Measurements from ENCODE around the gene IMP4. TPM values are rescaled to one million over a fixed set of nuclear protein-coding genes. Genes with fewer than 3 reads are reported as not detected.

Gene IMP4
- total RNA-seq, 4 donors from 2014 or later: 72.6 to 207 (median 93.3) TPM

DNA sequence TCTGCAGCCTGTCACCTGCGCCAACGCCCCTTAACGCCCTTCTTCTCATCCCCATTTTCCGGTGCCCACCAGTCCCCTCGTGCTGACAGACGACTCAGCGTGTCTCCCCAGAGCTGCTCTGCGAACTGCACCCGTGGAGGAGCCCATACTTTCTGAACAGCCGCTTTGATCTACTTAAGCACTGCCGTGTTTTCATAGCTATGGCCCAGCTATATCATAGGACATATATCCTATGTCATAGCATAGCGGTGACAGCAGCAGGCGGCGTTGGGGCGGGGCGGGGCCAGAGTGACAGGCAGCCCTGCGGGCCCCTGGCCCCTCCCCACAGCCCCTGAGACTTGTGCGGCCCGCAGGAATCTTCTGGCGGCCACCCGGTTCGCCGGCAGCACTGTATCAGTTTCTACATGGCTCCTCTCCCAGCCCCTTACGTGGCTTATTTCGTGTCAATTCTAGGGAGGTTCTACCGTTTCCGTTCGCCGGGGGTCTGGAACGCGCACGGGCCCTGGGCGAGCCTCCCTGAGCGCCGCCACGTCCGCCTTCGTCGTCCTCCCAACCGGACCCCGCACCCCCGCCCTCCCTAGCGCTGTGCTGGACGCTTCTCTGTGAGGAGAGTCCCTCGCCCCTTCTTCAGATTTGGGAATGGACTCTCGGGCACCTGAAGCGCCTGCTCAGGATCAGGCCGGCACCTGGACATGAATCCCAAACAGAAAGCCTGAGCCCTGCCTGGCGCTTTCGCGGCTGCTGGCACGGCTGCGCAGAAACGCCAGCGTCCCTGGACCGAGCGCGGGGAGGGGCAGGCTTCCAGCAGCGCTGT is 48.6 kb downstream of the IMP4 start:
- H3K4me1 ChIP-seq: peaks cover 0 to 43% (median 30%) of the 10 kb centered on the region in 4 donors
- no peaks in the 10 kb centered on the region for H3K9me3 ChIP-seq
- no peaks in the 10 kb centered on the region for H3K36me3 ChIP-seq
- TF ChIP-seq POLR2A (IDR thresholded peaks at IDR 0.05) (no peak), EP300 (IDR thresholded peaks at IDR 0.05) (peak in 1 of 2 donors; percentile 36)
- TF ChIP-seq, protein P1, sequence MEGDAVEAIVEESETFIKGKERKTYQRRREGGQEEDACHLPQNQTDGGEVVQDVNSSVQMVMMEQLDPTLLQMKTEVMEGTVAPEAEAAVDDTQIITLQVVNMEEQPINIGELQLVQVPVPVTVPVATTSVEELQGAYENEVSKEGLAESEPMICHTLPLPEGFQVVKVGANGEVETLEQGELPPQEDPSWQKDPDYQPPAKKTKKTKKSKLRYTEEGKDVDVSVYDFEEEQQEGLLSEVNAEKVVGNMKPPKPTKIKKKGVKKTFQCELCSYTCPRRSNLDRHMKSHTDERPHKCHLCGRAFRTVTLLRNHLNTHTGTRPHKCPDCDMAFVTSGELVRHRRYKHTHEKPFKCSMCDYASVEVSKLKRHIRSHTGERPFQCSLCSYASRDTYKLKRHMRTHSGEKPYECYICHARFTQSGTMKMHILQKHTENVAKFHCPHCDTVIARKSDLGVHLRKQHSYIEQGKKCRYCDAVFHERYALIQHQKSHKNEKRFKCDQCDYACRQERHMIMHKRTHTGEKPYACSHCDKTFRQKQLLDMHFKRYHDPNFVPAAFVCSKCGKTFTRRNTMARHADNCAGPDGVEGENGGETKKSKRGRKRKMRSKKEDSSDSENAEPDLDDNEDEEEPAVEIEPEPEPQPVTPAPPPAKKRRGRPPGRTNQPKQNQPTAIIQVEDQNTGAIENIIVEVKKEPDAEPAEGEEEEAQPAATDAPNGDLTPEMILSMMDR (IDR thresholded peaks at IDR 0.05): no peak
- H3K27ac ChIP-seq: peak overlapping the region; percentile 24 to 88 (median 79)
- H3K4me3 ChIP-seq: peak overlapping the region; percentile 58 to 78 (median 68)
- DNase-seq (ENCODE audit: low spot score in 2 of 2): peak; percentile 56 to 62
- 3% methylated on average over 34 to 55 of the region's 59 CpGs for WGBS, 2 donors
- no peaks in the 10 kb centered on the region for H3K27me3 ChIP-seq

DNA sequence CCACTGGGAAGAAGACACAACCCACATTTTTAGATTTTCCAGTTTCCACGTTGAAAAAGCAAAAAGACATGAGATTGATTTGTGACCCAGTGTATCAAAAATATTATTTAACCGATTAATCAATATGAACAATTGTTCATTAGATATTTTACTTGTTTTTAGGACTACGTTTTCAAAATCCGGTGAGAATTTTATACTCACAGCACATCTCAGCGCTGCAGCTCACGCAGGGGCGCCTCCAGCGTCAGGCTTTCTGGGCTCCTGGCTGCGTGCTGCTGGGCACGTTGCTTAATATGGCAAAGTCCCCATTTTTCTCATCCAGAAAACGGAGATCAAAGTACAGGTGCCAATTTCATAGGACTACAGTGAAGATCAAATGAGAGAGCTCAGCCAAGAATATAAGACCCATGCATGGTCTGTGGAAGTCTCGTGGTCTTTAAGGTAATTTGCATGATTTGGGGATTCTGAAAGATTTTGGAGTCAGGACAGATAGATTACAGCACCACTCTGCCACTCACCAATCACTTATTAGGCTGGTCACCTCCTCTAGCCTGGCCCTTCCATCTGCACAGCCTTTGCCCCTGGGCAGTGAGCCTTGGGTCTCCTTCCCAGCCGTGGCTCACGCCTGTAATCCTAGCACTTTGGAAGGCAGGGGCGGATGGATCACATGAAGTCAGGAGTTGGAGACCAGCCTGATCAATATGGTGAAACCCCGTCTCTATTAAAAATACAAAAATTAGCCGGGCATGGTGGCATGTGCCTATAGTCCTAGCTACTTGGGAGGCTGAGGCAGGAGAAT is 49.4 kb downstream of the IMP4 start:
- TF ChIP-seq, protein P1 (IDR thresholded peaks at IDR 0.05): no peak
- TF ChIP-seq POLR2A (IDR thresholded peaks at IDR 0.05): no peak
- no peak for TF ChIP-seq EP300 (IDR thresholded peaks at IDR 0.05)

DNA sequence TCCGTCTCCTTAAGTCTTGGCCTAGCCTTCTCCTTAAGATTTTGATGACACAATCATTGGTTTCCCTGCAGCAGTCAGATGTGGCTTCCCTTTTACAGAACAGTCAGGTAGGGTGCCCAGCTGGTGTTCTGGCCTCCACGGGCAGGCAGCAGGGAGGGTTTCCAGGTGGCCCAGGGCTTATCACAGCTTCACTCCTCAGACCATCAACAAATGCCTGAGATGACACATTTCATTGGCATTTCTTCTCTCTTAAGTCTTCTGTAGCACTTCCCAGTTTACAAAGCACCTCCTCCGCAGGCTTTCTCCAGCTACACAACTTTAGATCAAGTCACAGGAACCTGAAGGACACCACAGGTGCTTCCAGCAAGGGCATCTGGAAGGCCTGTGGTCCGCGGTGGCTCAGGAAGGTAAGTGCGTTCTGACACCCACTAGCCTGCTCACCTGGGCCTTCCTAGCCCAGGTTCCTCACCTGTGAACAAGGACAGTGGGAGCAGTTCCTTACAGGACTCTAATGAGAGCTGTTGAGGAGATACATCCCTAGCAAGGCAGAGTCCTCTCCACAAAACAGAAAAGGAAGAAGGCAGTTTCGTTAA is 50.7 kb downstream of the IMP4 start:
- 90 to 92% methylated on average over 6 to 7 of the region's 7 CpGs for WGBS, 2 donors
- TF ChIP-seq, protein P1 (IDR thresholded peaks at IDR 0.05): no peak
- TF ChIP-seq EP300 (IDR thresholded peaks at IDR 0.05) (no peak), POLR2A (IDR thresholded peaks at IDR 0.05) (no peak)
- DNase-seq (ENCODE audit: low spot score in 2 of 2): no peak

More for the DNA sequence above, 49.4 kb downstream of the IMP4 start:
- no peak for DNase-seq (ENCODE audit: low spot score in 2 of 2)
- Histone ChIP-seq H3K27ac (peak overlapping the region; percentile 24 to 88 (median 79)), H3K36me3 (no peaks in the 10 kb centered on the region), H3K4me1 (peaks cover 0 to 35% (median 22%) of the 10 kb centered on the region in 4 donors), H3K9me3 (no peaks in the 10 kb centered on the region), H3K27me3 (no peaks in the 10 kb centered on the region), H3K4me3 (peak overlapping the region; percentile 58 to 78 (median 68))
- 23% methylated on average over 17 of the region's 17 CpGs for WGBS, 2 donors

More for the DNA sequence above, 50.7 kb downstream of the IMP4 start:
- Histone ChIP-seq H3K36me3 (no peaks in the 10 kb centered on the region), H3K4me3 (no peak overlapping the region), H3K4me1 (peaks cover 0 to 22% (median 10%) of the 10 kb centered on the region in 4 donors), H3K27me3 (peaks cover 0 to 2% of the 10 kb centered on the region in 2 donors), H3K27ac (no peak overlapping the region), H3K9me3 (no peaks in the 10 kb centered on the region)

Small RNA genes lying within 50 kb of the gene (small RNA-seq; reads per million reads assigned to genes)
- gene AC132479.1: not detected

Other genes starting within 250 kb of the IMP4 start
- gene POTEF, start 213.7 kb upstream of the IMP4 start, total RNA-seq: not detected
- gene CCDC74B, start 197.8 kb upstream of the IMP4 start, total RNA-seq: 10 to 100 TPM in 3 of 4 donors, 1 to 10 TPM in 1; 7.2 to 32.6 (median 23.3) TPM
- 10 to 100 TPM; 35.2 to 72.6 (median 50.5) TPM for gene SMPD4, start 161.3 kb upstream of the IMP4 start, total RNA-seq
- 100 to 1,000 TPM; 108 to 190 (median 153) TPM for gene MZT2B, start 160.6 kb upstream of the IMP4 start, total RNA-seq
- gene TUBA3E, start 144.5 kb upstream of the IMP4 start, total RNA-seq: not detected
- 10 to 100 TPM; 39.8 to 72.6 (median 54.8) TPM for gene PTPN18, start 13.2 kb downstream of the IMP4 start, total RNA-seq
- gene POTEI, start 166.4 kb downstream of the IMP4 start, total RNA-seq: not detected
- not detected for gene CFC1B, start 178.3 kb downstream of the IMP4 start, total RNA-seq

Data from tibial nerve (tissue), 4 donors.